GM12872 (cell line): ENCODE measurements around the gene TRIP6.

Source experiments
- TF ChIP-seq, protein P1 (sequence below): IDR thresholded peaks from 3 replicates; pipeline ENCODE4 v1.5.1; 2011; ENCODE audit warnings: low read depth, mild to moderate bottlenecking, low read length, moderate library complexity; ENCODE audit not compliant: insufficient read depth

The TRIP6 gene

DNA sequence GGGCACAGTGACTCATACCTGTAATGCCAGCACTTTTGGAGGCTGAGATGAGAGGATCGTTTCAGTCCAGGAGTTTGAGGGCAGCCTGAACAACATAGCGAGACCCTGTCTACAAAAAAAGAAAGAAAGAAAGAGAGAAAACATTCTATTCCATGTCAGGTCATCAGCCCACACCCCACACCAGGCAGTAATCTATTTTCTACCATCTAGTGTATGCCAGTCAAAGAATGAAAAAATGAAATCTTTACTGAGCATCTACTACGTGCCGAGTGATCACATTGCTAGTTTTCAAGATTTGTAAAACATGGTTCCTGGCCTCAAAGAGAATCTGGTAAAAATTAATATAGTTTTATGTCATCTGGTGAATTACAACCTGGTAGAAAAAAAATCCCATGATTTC lies 36.8 kb upstream of the TRIP6 start:
- TF ChIP-seq, protein P1, sequence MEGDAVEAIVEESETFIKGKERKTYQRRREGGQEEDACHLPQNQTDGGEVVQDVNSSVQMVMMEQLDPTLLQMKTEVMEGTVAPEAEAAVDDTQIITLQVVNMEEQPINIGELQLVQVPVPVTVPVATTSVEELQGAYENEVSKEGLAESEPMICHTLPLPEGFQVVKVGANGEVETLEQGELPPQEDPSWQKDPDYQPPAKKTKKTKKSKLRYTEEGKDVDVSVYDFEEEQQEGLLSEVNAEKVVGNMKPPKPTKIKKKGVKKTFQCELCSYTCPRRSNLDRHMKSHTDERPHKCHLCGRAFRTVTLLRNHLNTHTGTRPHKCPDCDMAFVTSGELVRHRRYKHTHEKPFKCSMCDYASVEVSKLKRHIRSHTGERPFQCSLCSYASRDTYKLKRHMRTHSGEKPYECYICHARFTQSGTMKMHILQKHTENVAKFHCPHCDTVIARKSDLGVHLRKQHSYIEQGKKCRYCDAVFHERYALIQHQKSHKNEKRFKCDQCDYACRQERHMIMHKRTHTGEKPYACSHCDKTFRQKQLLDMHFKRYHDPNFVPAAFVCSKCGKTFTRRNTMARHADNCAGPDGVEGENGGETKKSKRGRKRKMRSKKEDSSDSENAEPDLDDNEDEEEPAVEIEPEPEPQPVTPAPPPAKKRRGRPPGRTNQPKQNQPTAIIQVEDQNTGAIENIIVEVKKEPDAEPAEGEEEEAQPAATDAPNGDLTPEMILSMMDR: no peak

DNA sequence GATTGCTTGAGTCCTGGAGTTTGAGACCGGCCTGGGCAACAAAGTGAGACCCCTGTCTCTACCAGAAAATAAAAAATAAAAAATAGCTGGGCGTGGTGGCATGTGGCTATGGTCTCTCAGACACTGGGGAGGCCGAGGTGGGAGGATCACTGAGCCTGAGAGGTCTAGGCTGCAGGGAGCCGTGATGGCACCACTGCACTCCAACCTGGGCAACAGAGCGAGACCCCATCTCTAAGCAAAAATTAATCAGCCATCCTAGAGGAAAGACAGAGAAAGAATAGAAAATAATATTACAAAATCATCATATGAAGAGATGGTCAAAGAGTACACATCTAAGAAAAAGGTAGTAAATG lies 34.9 kb upstream of the TRIP6 start:
- TF ChIP-seq, protein P1: no peak

DNA sequence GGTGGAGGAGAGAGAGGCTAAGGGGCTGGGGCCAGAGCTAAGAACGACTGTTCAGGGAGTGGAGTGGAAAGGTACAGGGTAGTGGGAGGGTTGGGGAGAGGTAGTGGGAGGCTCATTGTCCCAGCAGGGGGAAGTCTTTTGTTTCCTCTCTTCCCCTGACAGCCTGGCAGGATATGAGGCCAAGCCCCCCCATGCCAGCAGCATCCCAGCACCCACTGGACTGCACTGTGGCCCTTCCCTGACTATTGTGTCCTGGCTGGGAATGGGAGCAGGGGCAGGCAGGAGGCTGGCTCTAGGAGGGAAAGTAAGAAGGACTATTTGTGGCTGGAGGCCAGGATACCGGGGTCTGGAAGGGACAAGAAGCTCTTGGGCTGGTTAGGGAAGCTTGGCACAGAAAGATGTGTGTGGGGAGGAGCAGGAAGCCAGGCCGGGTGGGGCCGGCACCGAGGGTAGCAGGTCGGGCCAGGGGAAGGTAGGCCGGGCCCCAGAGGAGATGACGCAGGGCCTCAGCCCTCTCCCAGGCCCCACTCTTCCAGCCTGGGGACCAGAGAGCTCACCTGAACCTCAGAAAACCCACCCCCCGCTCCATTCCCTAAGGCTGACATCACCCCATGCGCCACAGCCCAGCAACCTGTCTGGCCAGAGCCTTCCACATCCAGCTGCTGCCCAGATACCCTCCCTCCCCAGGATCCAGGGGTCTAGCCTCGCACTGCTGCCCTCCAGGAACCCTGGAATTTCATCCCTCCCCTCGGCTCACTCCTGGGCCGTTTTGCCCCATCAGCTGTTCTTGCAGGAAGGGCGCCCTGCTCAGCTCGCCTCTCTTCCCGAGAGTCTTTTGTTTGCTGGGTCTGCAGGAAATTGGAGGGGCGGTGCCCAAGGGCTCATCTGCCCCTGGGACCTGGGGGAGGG lies 31.0 kb upstream of the TRIP6 start:
- TF ChIP-seq, protein P1: no peak

DNA sequence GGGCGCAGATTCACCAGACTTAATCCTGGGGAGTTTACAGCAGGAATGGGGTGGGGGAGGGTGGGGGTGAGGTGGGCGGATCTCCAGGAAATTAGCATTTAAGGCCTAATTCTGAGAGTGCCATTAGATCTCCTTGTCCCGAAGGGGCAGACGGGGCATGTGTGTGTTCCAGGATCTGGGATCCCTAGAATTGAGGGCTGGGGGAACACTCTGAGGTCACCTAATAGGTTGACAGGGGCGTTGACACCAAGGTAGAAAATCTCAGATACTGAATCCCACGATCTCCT lies 30.4 kb upstream of the TRIP6 start:
- TF ChIP-seq, protein P1: no peak

DNA sequence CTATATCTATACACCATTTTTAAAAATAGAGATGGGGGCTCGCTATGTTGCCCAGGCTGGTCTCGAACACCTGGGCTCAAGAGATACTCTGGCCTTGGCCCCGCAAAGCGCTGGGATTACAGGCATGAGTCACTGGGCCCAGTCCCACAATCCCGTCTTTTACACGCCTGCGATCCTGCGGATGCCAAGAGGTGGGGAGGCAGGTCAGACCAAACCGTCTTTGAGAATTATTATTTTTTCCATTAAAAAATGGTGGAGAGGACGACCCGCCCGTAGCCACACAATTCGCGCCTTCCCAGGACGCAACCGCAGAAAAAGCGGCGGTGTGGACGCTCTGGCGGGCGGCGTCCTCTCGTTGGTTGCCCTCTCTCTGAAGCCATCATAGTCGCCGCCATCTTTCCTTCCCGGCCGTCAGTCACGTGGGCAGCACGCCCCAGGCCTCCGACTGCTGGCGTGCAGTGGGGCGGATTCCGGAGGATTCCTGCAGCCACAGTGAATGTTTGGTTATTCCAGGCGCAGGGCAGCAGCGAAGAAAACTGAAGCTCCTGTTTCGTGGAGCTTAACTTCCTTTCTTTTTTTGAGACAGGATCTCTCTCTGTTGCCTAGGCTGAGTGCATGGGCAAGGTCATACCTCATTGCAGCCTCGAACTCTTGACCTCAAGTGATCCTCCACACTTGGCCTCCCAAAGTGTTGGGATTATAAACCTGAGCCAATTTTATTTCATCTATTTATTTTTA lies 29.9 kb upstream of the TRIP6 start:
- TF ChIP-seq, protein P1: no peak

DNA sequence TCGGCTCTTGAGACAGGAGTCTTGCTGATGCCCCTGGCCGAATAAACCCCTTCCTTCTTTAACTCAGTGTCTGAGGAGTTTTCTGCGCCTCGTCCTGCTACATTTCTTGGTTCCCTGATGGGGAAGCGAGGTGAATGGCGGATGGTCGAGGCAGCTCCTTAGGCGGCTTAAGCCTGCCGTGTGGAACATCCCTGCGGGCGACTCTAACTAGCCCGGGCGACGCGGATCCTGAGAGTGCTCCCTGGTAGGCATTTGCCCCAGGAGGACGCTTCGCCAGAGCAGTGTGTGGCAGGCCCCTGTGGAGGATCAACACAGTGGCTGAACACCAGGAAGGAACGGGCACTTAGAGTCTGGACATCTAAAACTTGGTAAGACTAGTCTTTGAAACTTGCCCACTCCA lies 27.8 kb upstream of the TRIP6 start:
- TF ChIP-seq, protein P1: no peak

DNA sequence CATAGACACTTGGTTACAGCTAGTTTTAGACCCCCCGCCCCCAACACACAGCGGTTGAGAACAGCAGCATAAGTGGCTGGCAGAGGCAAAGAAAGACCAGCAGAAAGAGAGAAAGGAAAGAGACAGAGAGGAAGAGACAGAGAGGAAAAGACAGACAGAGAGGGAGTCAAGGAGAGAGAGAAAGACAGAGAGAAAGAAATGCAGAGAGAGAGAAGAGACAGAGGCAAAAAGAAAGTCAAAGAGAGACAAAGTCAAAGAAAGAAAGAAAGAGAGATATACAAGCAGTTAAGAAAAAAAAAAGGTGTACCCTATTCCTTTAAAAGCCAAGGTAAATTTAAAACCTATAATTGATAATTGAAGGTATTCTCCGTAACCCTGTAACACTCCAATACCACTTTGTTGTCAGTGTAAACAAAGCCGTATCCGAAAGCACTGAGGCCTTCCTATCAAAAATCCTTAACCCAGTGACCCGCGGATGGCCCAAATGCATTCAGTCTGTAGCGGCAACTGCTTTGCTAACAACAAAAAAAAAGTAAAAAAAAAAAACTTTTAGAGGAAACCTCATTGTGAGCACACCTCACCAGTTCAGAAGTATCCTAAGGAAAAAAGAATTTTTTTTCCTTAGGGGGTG lies 26.6 kb upstream of the TRIP6 start:
- TF ChIP-seq, protein P1: no peak
